ENCODE results near the gene RERG. TPM values are rescaled to one million over a fixed set of nuclear protein-coding genes. Genes with fewer than 3 reads are reported as not detected.

The RERG gene
- total RNA-seq, 1 donor from 2014 or later, result 0.14 TPM

DNA sequence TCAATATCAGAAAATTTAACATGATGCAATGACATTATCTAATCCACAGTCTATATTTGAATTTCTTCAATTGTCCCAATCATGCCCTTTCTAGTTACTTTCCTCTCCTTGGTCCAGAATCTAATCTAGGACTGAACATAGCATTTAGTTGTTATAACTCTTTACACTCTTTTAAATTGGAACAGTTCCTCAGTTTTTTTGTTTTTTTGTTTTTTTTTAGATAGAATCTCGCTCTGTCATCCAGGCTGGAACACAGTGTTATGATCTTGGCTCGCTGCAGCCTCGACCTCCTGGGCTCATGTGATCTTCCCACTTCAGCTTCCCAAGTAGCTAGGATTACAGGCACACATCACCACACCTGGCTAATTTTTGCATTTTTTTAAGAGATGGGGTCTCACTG is 63.1 kb downstream of the RERG start:
- H3K27me3 Mint-ChIP-seq (ENCODE audit: low read depth, unreplicated experiment), result peaks cover 9% of the 10 kb centered on the region
- no peaks in the 10 kb centered on the region for H3K27me3 ChIP-seq (ENCODE audit: insufficient read depth, low read length)
- H3K4me2 ChIP-seq (ENCODE audit: low read length), result no peak overlapping the region
- H2AFZ ChIP-seq (ENCODE audit: low read depth, low read length), result no peak overlapping the region
- H3K27ac ChIP-seq (ENCODE audit: low read depth, low read length), result no peak overlapping the region
- H4K20me1 ChIP-seq (ENCODE audit: insufficient read depth, low read length), result no peaks in the 10 kb centered on the region
- DNase-seq (ENCODE audit: low read depth), result no peak
- H3K4me3 ChIP-seq (ENCODE audit: insufficient read depth, low read depth, low read length), result no peak overlapping the region
- H3K9me3 ChIP-seq (ENCODE audit: insufficient read depth, low read depth, low read length), result no peaks in the 10 kb centered on the region
- no peak for TF ChIP-seq EZH2 (IDR thresholded peaks at IDR 0.05; ENCODE audit: insufficient read depth, low read length)
- TF ChIP-seq, protein P1, sequence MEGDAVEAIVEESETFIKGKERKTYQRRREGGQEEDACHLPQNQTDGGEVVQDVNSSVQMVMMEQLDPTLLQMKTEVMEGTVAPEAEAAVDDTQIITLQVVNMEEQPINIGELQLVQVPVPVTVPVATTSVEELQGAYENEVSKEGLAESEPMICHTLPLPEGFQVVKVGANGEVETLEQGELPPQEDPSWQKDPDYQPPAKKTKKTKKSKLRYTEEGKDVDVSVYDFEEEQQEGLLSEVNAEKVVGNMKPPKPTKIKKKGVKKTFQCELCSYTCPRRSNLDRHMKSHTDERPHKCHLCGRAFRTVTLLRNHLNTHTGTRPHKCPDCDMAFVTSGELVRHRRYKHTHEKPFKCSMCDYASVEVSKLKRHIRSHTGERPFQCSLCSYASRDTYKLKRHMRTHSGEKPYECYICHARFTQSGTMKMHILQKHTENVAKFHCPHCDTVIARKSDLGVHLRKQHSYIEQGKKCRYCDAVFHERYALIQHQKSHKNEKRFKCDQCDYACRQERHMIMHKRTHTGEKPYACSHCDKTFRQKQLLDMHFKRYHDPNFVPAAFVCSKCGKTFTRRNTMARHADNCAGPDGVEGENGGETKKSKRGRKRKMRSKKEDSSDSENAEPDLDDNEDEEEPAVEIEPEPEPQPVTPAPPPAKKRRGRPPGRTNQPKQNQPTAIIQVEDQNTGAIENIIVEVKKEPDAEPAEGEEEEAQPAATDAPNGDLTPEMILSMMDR (IDR thresholded peaks at IDR 0.05; ENCODE audit: insufficient read depth, low read depth, low read length), result no peak
- no peaks in the 10 kb centered on the region for H3K79me2 ChIP-seq (ENCODE audit: insufficient read depth, low read length)
- H3K4me3 Mint-ChIP-seq (ENCODE audit: unreplicated experiment), result no peak overlapping the region
- H3K4me1 Mint-ChIP-seq (ENCODE audit: low read depth, unreplicated experiment), result no peaks in the 10 kb centered on the region
- no peaks in the 10 kb centered on the region for H3K36me3 ChIP-seq (ENCODE audit: insufficient read depth, low read length)
- H3K4me1 ChIP-seq (ENCODE audit: insufficient read depth, low read length), result no peaks in the 10 kb centered on the region
- H3K27ac Mint-ChIP-seq (ENCODE audit: unreplicated experiment), result no peak overlapping the region
- no peak overlapping the region for H3K9ac ChIP-seq (ENCODE audit: low read length)
- H3K9me3 Mint-ChIP-seq (ENCODE audit: unreplicated experiment), result no peaks in the 10 kb centered on the region
- no peak for FAIRE-seq
- H3K36me3 Mint-ChIP-seq (ENCODE audit: low read depth, unreplicated experiment), result no peaks in the 10 kb centered on the region

DNA sequence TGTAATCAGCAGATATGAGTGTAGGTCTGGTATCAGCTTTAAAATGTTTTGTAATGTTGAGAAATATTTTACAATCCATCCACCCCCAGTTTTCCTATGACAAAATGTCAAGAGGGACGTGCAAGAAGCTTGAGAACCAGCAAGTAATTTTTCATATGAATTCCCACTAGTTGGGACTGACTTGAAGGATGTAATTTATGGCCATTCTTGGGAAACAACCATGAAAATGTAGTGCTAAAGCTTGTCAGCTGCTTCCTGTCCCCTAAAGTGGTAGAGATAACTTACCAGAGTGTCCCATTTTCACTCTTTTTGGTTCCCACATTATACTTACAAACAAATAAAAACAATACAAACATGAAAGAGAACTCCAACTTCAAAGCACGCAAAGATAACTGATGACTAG is 63.9 kb downstream of the RERG start:
- Mint-ChIP-seq H3K4me1 (ENCODE audit: low read depth, unreplicated experiment) (peaks cover 2% of the 10 kb centered on the region), H3K4me3 (ENCODE audit: unreplicated experiment) (no peak overlapping the region), H3K27me3 (ENCODE audit: low read depth, unreplicated experiment) (peaks cover 9% of the 10 kb centered on the region), H3K36me3 (ENCODE audit: low read depth, unreplicated experiment) (no peaks in the 10 kb centered on the region), H3K27ac (ENCODE audit: unreplicated experiment) (no peak overlapping the region), H3K9me3 (ENCODE audit: unreplicated experiment) (no peaks in the 10 kb centered on the region)
- Histone ChIP-seq H3K4me2 (ENCODE audit: low read length) (no peak overlapping the region), H3K27me3 (ENCODE audit: insufficient read depth, low read length) (no peaks in the 10 kb centered on the region), H3K79me2 (ENCODE audit: insufficient read depth, low read length) (no peaks in the 10 kb centered on the region), H2AFZ (ENCODE audit: low read depth, low read length) (no peak overlapping the region), H3K9ac (ENCODE audit: low read length) (no peak overlapping the region), H3K4me3 (ENCODE audit: insufficient read depth, low read depth, low read length) (no peak overlapping the region), H3K4me1 (ENCODE audit: insufficient read depth, low read length) (peaks cover 5% of the 10 kb centered on the region), H4K20me1 (ENCODE audit: insufficient read depth, low read length) (no peaks in the 10 kb centered on the region), H3K36me3 (ENCODE audit: insufficient read depth, low read length) (no peaks in the 10 kb centered on the region), H3K9me3 (ENCODE audit: insufficient read depth, low read depth, low read length) (no peaks in the 10 kb centered on the region), H3K27ac (ENCODE audit: low read depth, low read length) (no peak overlapping the region)
- DNase-seq (ENCODE audit: low read depth), result no peak
- FAIRE-seq, result no peak
- TF ChIP-seq, protein P1 (IDR thresholded peaks at IDR 0.05; ENCODE audit: insufficient read depth, low read depth, low read length), result no peak
- TF ChIP-seq EZH2 (IDR thresholded peaks at IDR 0.05; ENCODE audit: insufficient read depth, low read length), result no peak

DNA sequence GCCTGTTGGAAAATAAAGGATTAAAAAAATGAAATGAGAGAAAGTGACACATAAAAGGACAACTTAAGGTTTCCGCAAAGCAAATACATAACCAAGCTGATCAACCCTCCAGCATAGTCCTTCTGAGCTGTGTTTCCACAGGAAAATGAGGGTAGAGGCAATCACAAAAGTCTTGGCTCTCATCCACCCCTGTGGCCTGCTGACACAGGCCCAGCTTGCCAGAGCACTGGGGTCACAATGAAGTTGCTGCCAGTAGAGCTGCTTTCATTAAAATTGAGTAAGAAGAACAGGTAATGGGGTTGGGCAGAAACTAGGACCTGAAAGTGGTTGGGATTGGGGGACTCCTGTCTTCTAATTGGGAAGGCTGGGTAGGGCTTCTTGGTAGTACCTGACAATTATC is 65.9 kb downstream of the RERG start:
- Histone ChIP-seq H3K9ac (ENCODE audit: low read length) (no peak overlapping the region), H3K4me1 (ENCODE audit: insufficient read depth, low read length) (peaks cover 8% of the 10 kb centered on the region), H3K79me2 (ENCODE audit: insufficient read depth, low read length) (no peaks in the 10 kb centered on the region), H3K27me3 (ENCODE audit: insufficient read depth, low read length) (no peaks in the 10 kb centered on the region), H3K9me3 (ENCODE audit: insufficient read depth, low read depth, low read length) (no peaks in the 10 kb centered on the region), H3K4me3 (ENCODE audit: insufficient read depth, low read depth, low read length) (no peak overlapping the region), H3K36me3 (ENCODE audit: insufficient read depth, low read length) (no peaks in the 10 kb centered on the region), H3K27ac (ENCODE audit: low read depth, low read length) (no peak overlapping the region), H4K20me1 (ENCODE audit: insufficient read depth, low read length) (no peaks in the 10 kb centered on the region), H3K4me2 (ENCODE audit: low read length) (no peak overlapping the region), H2AFZ (ENCODE audit: low read depth, low read length) (no peak overlapping the region)
- Mint-ChIP-seq H3K4me1 (ENCODE audit: low read depth, unreplicated experiment) (peaks cover 2% of the 10 kb centered on the region), H3K4me3 (ENCODE audit: unreplicated experiment) (no peak overlapping the region), H3K36me3 (ENCODE audit: low read depth, unreplicated experiment) (no peaks in the 10 kb centered on the region), H3K27ac (ENCODE audit: unreplicated experiment) (no peak overlapping the region), H3K9me3 (ENCODE audit: unreplicated experiment) (no peaks in the 10 kb centered on the region), H3K27me3 (ENCODE audit: low read depth, unreplicated experiment) (peaks cover 9% of the 10 kb centered on the region)
- DNase-seq (ENCODE audit: low read depth), result no peak
- TF ChIP-seq EZH2 (IDR thresholded peaks at IDR 0.05; ENCODE audit: insufficient read depth, low read length), result no peak
- TF ChIP-seq, protein P1 (IDR thresholded peaks at IDR 0.05; ENCODE audit: insufficient read depth, low read depth, low read length), result no peak
- FAIRE-seq, result no peak

Measured in astrocyte (in vitro differentiated cells and primary cell).